ENCODE data around the gene NANOS3.

Gene NANOS3

GRCh38 chr19:13908674-13909073 is 31.7 kb downstream of the NANOS3 start:
- ChIA-PET CTCF (no interaction called here), POLR2A (no interaction called here)
- DNase-seq (ENCODE audit: extremely low spot score), result no peak
- TF ChIP-seq TARDBP (IDR thresholded peaks at IDR 0.05) (no peak), PKNOX1 (IDR thresholded peaks at IDR 0.05) (no peak), NFRKB (IDR thresholded peaks at IDR 0.05) (no peak), ZNF384 (IDR thresholded peaks at IDR 0.05) (no peak), BHLHE40 (IDR thresholded peaks at IDR 0.05; ENCODE audit: borderline replicate concordance) (no peak), HDGF (IDR thresholded peaks at IDR 0.05; ENCODE audit: borderline replicate concordance) (no peak), FOXA1 (IDR thresholded peaks at IDR 0.05) (no peak), SP1 (IDR thresholded peaks at IDR 0.05) (no peak), FOXM1 (IDR thresholded peaks at IDR 0.05; ENCODE audit: borderline replicate concordance) (no peak), CTBP1 (IDR thresholded peaks at IDR 0.05; ENCODE audit: borderline replicate concordance) (no peak), FOXK2 (IDR thresholded peaks at IDR 0.05) (no peak), LEF1 (IDR thresholded peaks at IDR 0.05; ENCODE audit: borderline replicate concordance) (no peak), L3MBTL2 (conservative IDR thresholded peaks at IDR 0.05) (no peak), ARNT (IDR thresholded peaks at IDR 0.05) (no peak), SUZ12 (IDR thresholded peaks at IDR 0.05) (no peak), ELF4 (IDR thresholded peaks at IDR 0.05) (no peak)

GRCh38 chr19:13909430-13909829 is 32.5 kb downstream of the NANOS3 start:
- no peak for TF ChIP-seq ELF4 (IDR thresholded peaks at IDR 0.05)
- TF ChIP-seq L3MBTL2 (conservative IDR thresholded peaks at IDR 0.05), result no peak
- TF ChIP-seq SP1 (IDR thresholded peaks at IDR 0.05), result no peak
- no peak for TF ChIP-seq BHLHE40 (IDR thresholded peaks at IDR 0.05; ENCODE audit: borderline replicate concordance)
- no peak for TF ChIP-seq CTBP1 (IDR thresholded peaks at IDR 0.05; ENCODE audit: borderline replicate concordance)
- TF ChIP-seq ARNT (IDR thresholded peaks at IDR 0.05), result no peak
- TF ChIP-seq NFRKB (IDR thresholded peaks at IDR 0.05), result no peak
- TF ChIP-seq TARDBP (IDR thresholded peaks at IDR 0.05), result no peak
- no peak for TF ChIP-seq FOXM1 (IDR thresholded peaks at IDR 0.05; ENCODE audit: borderline replicate concordance)
- no peak for TF ChIP-seq PKNOX1 (IDR thresholded peaks at IDR 0.05)
- TF ChIP-seq HDGF (IDR thresholded peaks at IDR 0.05; ENCODE audit: borderline replicate concordance), result no peak
- TF ChIP-seq SUZ12 (IDR thresholded peaks at IDR 0.05), result no peak
- TF ChIP-seq FOXA1 (IDR thresholded peaks at IDR 0.05), result no peak
- no peak for TF ChIP-seq LEF1 (IDR thresholded peaks at IDR 0.05; ENCODE audit: borderline replicate concordance)
- TF ChIP-seq FOXK2 (IDR thresholded peaks at IDR 0.05), result no peak
- no peak for TF ChIP-seq ZNF384 (IDR thresholded peaks at IDR 0.05)
- no peak for DNase-seq (ENCODE audit: extremely low spot score)
- ChIA-PET POLR2A (no interaction called here), CTCF (interaction anchor here (0.6 kb wide), 1 partner anchor 569 kb away, joined by 4 read pairs; no protein-coding TSS in a partner anchor)

- no peak for DNase-seq (ENCODE audit: extremely low spot score)
- ChIA-PET CTCF (no interaction called here), POLR2A (no interaction called here)
- TF ChIP-seq SUZ12 (IDR thresholded peaks at IDR 0.05) (no peak), LEF1 (IDR thresholded peaks at IDR 0.05; ENCODE audit: borderline replicate concordance) (no peak), FOXA1 (IDR thresholded peaks at IDR 0.05) (no peak), HDGF (IDR thresholded peaks at IDR 0.05; ENCODE audit: borderline replicate concordance) (no peak), ZNF384 (IDR thresholded peaks at IDR 0.05) (no peak), FOXK2 (IDR thresholded peaks at IDR 0.05) (no peak), PKNOX1 (IDR thresholded peaks at IDR 0.05) (no peak), FOXM1 (IDR thresholded peaks at IDR 0.05; ENCODE audit: borderline replicate concordance) (no peak), ELF4 (IDR thresholded peaks at IDR 0.05) (no peak), CTBP1 (IDR thresholded peaks at IDR 0.05; ENCODE audit: borderline replicate concordance) (no peak)
These were observed 36.4 kb downstream of the NANOS3 start for GRCh38 chr19:13913352-13913751.

GRCh38 chr19:13914777-13915176 is 37.8 kb downstream of the NANOS3 start:
- ChIA-PET CTCF (no interaction called here), POLR2A (no interaction called here)
- TF ChIP-seq ZNF384 (IDR thresholded peaks at IDR 0.05) (no peak), TARDBP (IDR thresholded peaks at IDR 0.05) (no peak), FOXM1 (IDR thresholded peaks at IDR 0.05; ENCODE audit: borderline replicate concordance) (no peak), L3MBTL2 (conservative IDR thresholded peaks at IDR 0.05) (no peak), PKNOX1 (IDR thresholded peaks at IDR 0.05) (no peak), FOXA1 (IDR thresholded peaks at IDR 0.05) (no peak), HDGF (IDR thresholded peaks at IDR 0.05; ENCODE audit: borderline replicate concordance) (no peak), BHLHE40 (IDR thresholded peaks at IDR 0.05; ENCODE audit: borderline replicate concordance) (no peak), FOXK2 (IDR thresholded peaks at IDR 0.05) (no peak), SUZ12 (IDR thresholded peaks at IDR 0.05) (no peak), ARNT (IDR thresholded peaks at IDR 0.05) (no peak), LEF1 (IDR thresholded peaks at IDR 0.05; ENCODE audit: borderline replicate concordance) (no peak), NFRKB (IDR thresholded peaks at IDR 0.05) (no peak), ELF4 (IDR thresholded peaks at IDR 0.05) (no peak), CTBP1 (IDR thresholded peaks at IDR 0.05; ENCODE audit: borderline replicate concordance) (no peak)
- DNase-seq (ENCODE audit: extremely low spot score), result no peak

- POLR2A ChIA-PET, result interaction anchor here (0.7 to 0.9 kb wide), 2 partner anchors 12 to 35 kb away, joined by 3 to 4 read pairs; partner anchors contain the start of gene CC2D1A
These were observed 41.0 kb downstream of the NANOS3 start for GRCh38 chr19:13917888-13918406.

More at GRCh38 chr19:13917888-13918406, 41.0 kb downstream of the NANOS3 start:
- CTCF ChIA-PET, result no interaction called here
- no peak for TF ChIP-seq SUZ12 (IDR thresholded peaks at IDR 0.05)
- no peak for TF ChIP-seq ARNT (IDR thresholded peaks at IDR 0.05)
- TF ChIP-seq NFRKB (IDR thresholded peaks at IDR 0.05), result no peak
- TF ChIP-seq L3MBTL2 (conservative IDR thresholded peaks at IDR 0.05), result no peak
- no peak for TF ChIP-seq ELF4 (IDR thresholded peaks at IDR 0.05)
- no peak for TF ChIP-seq FOXK2 (IDR thresholded peaks at IDR 0.05)
- DNase-seq (ENCODE audit: extremely low spot score), result no peak

Data from HEK293T (cell line).